Fibroblast of villous mesenchyme (primary cell): Measurements from ENCODE around the gene POMT1. TPM values are rescaled to one million over a fixed set of nuclear protein-coding genes. Genes with fewer than 3 reads are reported as not detected.

ENCODE experiments used
- DNase-seq: peaks from one replicate; pipeline ENCODE4 v3.0.0-alpha.2; 2010; ENCODE audit warnings: low read depth
- H3K4me3 ChIP-seq: 2 replicates; pipeline ENCODE4 v1.5.1; 2011; ENCODE audit warnings: low read depth, mild to moderate bottlenecking, low read length
- CTCF ChIP-seq: IDR thresholded peaks from 2 replicates; pipeline ENCODE4 v1.5.1; 2012; ENCODE audit warnings: low read depth, mild to moderate bottlenecking, low read length; ENCODE audit not compliant: insufficient read depth
- total RNA-seq: library from RNA; depleted of rRNA; stranded (reverse); fragments of >200 nt; gene quantifications from 2 replicates; pipeline ENCODE4 v1.2.3, GENCODE V29; 2012

Gene POMT1
- total RNA-seq, 1 donor, result 36.3 TPM

GRCh38 chr9:131477367-131477766 lies 25.4 kb upstream of the POMT1 start:
- H3K4me3 ChIP-seq, result no peak overlapping the region
- DNase-seq, result no peak
- no peak for TF ChIP-seq CTCF

- no peak for DNase-seq
- no peak for TF ChIP-seq CTCF
- no peak overlapping the region for H3K4me3 ChIP-seq
Observed at GRCh38 chr9:131477816-131478419, 24.8 kb upstream of the POMT1 start.

GRCh38 chr9:131478421-131478868 lies 24.3 kb upstream of the POMT1 start:
- no peak overlapping the region for H3K4me3 ChIP-seq
- peak; percentile 38 for DNase-seq
- TF ChIP-seq CTCF, result peak; percentile 52

GRCh38 chr9:131478911-131479310 lies 23.8 kb upstream of the POMT1 start:
- no peak for DNase-seq
- no peak overlapping the region for H3K4me3 ChIP-seq
- TF ChIP-seq CTCF, result no peak

- no peak for TF ChIP-seq CTCF
- DNase-seq, result no peak
- H3K4me3 ChIP-seq, result no peak overlapping the region
Observed at GRCh38 chr9:131480258-131480657, 22.5 kb upstream of the POMT1 start.

- TF ChIP-seq CTCF, result no peak
- DNase-seq, result no peak
- no peak overlapping the region for H3K4me3 ChIP-seq
Observed at GRCh38 chr9:131481441-131482342, 21.0 kb upstream of the POMT1 start.
